GM12892 (cell line): Measurements from ENCODE around the gene POMC.

ENCODE experiments used
- POLR2A ChIP-seq: IDR thresholded peaks from 2 replicates; pipeline ENCODE4 v1.6.1; 2011; ENCODE audit warnings: low read depth, low read length, control low read depth
- POLR2AphosphoS5 ChIP-seq: IDR thresholded peaks from 2 replicates; pipeline ENCODE4 v1.6.1; 2011; ENCODE audit warnings: low read depth, low read length, control low read depth

DNA sequence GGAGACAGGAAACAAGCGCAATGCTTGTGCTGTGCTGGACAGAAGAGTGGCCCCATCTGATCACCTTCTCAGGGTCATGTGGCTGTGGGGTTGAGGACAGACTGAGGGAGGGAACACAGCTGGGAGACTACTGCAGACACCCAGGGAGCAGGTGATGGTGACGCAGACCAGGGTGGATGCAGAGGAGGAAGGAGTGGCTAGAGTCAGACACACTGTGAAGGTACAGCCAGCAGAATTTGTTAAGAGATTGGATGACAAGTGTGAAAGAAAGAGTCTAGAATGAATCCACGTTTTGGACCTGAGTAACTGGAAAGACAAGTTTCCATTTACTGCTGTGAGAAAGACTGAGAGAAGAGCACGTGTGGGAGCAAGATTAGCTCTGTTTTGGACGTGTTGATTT, 15.9 kb upstream of the POMC start:
- no peak for TF ChIP-seq POLR2AphosphoS5
- TF ChIP-seq POLR2A, result no peak
